Stimulated activated CD4-positive, alpha-beta T cell treated with anti-CD3 and anti-CD28 coated beads, TNF-alpha, amount 100 ng/mL, for 24 hours (primary cell): ENCODE results near the gene SORT1.
"Not testable (repeated sequence)": the region's sequence is repeated elsewhere in the genome, so short reads cannot be mapped to it uniquely, and the experiment has no call there.

Source experiments
- DNase-seq, 3 experiments: peaks; one replicate each; pipeline ENCODE4 v3.0.0-alpha.2; 2020; ENCODE audit warnings: low read depth in 3 of 3

Gene SORT1

GRCh38 chr1:109299558-109300343 is 98.0 kb downstream of the SORT1 start:
- no peak for DNase-seq

GRCh38 chr1:109298666-109299557 is 98.8 kb downstream of the SORT1 start:
- DNase-seq: peak in 1 of 3 experiments; percentile 13

DNA sequence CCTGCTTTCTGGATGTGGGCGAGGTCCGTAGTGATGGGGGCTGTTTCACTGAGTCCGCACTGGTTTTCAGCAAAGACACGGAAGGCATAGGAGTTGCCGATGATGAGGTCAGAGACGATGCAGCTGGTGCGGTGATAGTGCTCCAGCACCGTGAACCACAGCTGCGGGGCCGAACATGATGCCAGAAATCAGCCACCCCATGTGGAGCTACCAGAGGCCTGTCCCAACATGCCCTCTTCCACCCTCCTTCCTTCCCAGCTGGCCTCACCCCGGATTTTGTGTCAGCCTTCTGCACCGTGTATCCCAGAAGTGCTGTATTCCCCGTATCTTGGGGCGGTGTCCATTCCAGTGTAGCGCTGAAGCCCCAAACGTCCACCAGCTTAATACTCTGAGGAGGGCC is 100.9 kb downstream of the SORT1 start:
- no peak for DNase-seq

DNA sequence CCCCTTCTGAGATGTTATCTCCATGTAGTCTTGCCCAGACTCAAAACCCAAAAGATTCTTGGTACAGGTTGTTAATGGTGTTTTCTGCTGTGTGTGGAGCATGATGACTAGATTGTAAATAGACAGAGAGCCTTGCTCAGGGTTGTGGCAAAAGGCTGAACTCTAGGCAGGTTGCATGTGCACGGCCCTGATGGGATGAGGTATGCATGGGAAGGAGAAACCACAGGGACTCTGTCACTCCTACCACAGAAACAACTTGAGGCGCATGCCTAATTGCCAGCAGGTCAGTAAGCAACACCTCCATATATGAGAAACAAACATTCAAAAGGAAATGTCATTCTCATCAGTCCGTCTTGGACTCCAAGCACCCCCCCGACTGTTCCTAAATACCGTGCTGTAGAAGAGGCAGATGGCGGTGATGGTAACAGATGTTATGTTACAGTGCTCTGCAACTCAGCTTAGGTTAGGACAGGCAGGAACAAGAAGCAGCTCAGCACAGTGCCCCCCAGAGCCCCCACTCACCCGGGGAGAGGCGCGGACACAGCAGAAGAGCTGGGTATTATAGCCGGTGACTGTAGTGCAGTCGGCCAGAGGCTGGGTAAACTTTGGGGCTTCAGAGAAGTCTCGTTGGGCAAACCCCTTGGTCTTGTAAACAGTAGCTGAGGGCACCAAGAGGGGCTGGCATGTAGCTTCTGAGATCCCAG is 101.9 kb downstream of the SORT1 start:
- no peak for DNase-seq

- no peak for DNase-seq
Measured at GRCh38 chr1:109294481-109294880, 103.2 kb downstream of the SORT1 start.

DNA sequence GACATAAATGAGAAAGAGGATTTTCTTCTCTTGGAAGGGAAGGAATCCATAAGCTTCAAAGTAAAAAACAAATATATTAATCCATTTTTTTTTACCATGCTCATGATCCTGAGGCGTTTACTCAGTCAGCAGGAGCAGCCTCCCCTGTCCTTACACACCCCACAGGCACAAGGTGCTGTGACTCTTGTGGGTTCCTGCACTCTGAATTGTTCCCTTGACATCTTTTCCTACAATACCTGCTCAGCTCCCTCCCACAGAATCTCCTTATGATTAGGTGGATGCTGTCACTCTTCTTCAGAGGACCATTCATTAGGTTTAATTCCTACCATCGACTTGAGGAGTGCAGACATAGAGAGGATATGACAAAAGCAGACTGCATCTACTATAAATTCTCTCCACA is 104.7 kb downstream of the SORT1 start:
- no peak for DNase-seq

- DNase-seq: no peak
Measured at GRCh38 chr1:109292364-109292763, 105.4 kb downstream of the SORT1 start.

DNA sequence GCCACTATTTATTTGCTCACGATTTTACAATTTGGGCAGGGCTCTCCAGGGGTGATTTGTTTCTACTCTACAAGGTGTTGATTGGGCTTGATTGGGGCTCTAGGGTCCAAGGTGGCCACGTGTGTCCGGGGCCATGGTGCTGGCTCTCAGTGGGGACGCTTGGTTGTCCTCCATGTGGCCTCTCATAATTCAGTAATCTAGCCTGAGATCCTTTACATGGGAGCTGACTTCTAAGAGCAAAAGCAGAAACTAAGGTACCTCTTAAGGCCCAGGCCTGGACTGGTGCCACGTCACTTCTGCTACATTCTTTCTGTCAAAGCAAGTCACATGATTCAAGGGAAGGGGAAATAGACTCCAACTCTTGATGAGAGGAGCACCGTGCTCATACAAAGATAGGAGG is 106.7 kb downstream of the SORT1 start:
- DNase-seq: no peak

GRCh38 chr1:109290137-109290536 is 107.6 kb downstream of the SORT1 start:
- DNase-seq: no peak

DNA sequence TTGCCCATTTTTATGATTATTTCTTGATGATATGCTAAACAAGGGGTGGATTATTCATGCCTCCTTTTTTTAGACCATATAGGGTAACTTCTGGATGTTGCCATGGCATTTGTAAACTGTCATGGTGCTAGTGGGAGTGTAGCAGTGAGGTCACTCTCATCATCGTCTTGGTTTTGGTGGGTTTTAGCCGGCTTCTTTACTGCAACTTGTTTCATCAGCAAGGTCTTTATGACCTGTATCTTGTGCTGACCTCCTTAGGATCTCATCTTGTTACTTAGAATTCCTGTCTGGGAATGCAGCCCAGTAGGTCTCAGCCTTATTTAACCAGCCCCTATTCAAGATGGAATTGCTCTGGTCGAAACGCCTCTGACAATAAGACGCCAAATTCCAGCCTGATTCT is 111.0 kb downstream of the SORT1 start:
- not testable (repeated sequence) for DNase-seq

- DNase-seq: no peak
Measured at GRCh38 chr1:109283748-109284600, 113.7 kb downstream of the SORT1 start.

DNA sequence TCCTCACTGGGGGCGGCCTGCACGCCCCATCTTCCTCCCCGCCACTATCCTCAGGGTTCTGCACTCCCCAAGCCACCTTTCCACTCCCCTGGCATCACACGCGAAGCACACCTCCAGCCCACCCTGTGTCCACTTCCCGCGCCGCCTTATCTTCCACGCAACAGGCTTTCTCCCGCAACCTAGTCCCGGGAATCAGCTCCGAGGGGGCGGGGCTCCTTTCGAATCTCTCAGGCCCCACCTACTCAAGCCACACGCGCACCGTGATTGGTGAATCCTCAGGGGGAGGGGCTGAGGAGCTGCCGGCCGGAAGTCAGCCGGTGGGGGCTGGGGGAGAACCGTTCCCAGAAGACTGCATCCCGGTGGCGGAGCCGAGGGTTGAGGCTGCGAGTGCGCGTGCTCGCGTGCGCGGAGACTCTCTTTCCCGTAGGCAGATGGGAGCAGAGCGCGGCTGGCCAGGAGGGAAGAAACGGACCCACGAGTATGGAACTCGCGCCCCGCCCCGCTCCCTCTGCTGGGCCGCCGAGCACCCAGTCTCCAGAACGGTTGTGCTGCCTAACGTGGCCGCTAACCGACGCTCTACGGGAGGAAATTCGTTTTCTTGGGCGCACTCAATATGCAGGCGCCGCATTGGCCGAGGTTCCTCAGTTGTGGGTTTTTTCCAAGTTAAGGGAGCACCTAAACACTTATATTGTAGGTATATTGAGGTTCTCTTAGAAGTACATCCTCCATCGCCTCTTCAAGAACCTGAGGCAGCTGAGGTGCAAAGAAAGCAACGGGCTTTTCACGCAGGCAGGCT is 114.6 kb downstream of the SORT1 start, which contains the start of gene PSRC1:
PSRC1 (minus strand) TSS at position 194 of the 796 bp plus-strand sequence.
- peak; percentile 78 to 90 (median 83) for DNase-seq

- no peak for DNase-seq
Measured at GRCh38 chr1:109282497-109282951, 115.2 kb downstream of the SORT1 start.

DNA sequence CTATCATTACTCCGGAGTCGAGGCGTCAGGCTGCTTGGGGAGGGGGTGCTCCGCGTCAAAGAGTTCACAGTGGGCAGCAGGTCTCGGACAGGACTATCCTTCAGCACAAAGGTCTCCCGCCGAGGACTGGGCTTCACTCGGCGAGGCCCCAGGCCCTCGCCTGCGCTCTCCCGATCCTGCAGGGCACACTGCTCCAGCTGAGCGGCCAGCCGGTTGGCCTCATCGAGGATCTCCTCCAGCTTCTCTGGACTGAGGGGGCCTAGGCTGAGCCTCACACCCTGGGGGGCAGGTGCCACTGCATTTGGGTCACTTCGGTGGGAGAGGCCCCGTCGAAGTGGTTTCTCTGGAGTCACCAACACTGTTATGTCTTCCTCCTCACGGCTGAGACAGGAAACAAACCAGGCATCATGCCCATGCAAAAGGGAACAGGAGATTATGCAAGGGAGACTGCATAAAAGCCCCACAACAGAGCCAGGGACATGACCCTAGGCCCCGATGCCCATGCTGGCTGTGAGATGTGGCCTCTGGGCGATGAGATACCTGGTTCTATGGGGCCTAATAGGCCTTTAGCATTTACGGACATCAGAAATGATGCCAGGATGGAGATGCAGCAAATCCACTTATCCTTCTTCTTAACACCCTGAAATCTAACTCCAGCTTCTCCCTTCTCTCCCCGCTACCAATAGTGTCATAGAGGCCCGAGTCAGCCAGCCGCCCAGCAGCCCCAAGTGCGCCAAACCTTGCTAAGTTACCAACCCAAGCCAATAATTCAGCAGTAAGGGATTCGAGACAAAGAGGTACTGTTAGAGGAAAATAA is 115.8 kb downstream of the SORT1 start:
- DNase-seq: no peak

- DNase-seq: no peak
Measured at GRCh38 chr1:109280862-109281261, 116.9 kb downstream of the SORT1 start.

DNA sequence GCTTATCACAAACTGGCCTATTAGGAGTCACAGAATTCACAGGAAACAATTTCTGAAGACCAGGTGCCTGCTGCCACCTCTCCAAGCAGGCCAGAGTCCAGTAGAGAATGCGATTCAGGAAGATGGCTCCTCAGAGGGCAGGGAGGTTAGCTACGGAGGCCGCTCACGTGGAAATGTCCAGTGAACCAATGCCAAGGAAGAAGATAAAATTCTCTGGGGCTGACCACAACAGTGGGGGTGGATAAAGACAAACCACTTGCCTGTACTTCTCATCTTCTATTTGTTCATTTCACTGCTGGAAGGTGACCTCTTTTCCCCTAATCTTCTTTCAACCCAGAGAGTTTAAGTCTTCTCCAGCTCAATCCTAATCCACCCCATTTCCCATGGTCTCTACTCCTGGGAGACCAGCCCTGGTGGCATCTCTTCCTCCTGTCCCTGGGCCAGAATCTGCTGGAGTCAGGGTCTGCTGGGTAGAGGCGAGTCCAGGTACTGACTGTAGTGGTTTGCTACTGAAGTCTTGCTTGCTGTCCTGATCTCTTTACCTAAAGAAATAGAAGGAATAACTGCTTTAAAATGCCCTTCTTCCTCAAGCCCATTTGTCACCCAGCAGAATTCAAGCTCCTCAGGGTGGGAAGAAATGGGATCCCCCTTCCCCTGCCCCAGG is 118.0 kb downstream of the SORT1 start:
- DNase-seq: no peak

DNA sequence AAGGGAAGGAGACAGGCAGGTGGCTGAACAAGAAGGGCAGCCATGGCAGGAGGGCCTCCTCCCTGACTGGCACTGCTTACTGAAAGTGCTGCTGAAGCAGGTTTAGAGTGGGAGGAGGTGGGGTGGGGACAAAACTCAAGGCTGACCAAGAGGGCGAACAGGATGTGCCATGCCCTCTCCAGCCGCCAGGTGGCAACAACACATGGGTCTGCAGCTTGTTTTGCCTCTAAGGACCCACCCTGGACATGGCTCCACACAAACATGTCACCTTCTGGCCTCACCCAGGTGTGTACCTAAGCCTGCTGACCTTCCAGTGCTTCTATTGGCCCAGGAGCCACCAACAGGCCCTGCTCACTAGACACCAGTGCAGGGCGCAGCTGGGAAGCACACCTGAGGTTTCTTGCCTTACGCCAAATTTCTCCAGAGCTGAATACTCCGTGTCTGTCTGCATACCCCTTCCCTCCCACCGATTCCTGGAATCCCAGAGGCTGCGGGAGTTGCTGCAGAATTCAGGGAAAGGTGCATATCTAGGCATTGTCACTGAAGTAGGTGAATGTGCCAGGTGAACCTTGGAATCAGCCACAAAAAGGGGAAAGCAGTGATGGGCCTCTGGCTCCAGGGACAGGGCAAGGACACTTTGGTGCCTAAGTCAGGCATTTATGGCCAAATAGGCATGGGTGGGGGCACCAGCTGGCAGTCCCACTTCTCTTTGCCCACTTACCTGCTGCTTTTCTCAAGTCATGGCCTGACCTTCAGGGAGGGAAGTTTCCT is 120.1 kb downstream of the SORT1 start:
- peak; percentile 23 to 72 (median 28) for DNase-seq
